Measurements from ENCODE around the gene CTNNA3.

GRCh38 chr10:65968871-65969270, 1727.1 kb downstream of the CTNNA3 start:
- TF ChIP-seq POLR2AphosphoS5 (IDR thresholded peaks at IDR 0.05): no peak
- TF ChIP-seq, protein P1, sequence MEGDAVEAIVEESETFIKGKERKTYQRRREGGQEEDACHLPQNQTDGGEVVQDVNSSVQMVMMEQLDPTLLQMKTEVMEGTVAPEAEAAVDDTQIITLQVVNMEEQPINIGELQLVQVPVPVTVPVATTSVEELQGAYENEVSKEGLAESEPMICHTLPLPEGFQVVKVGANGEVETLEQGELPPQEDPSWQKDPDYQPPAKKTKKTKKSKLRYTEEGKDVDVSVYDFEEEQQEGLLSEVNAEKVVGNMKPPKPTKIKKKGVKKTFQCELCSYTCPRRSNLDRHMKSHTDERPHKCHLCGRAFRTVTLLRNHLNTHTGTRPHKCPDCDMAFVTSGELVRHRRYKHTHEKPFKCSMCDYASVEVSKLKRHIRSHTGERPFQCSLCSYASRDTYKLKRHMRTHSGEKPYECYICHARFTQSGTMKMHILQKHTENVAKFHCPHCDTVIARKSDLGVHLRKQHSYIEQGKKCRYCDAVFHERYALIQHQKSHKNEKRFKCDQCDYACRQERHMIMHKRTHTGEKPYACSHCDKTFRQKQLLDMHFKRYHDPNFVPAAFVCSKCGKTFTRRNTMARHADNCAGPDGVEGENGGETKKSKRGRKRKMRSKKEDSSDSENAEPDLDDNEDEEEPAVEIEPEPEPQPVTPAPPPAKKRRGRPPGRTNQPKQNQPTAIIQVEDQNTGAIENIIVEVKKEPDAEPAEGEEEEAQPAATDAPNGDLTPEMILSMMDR (IDR thresholded peaks at IDR 0.05 in 8 of 11, conservative IDR thresholded peaks at IDR 0.05 in 3 of 11): no peak
- no peak for TF ChIP-seq POLR2A (IDR thresholded peaks at IDR 0.05)

Measured in spleen (tissue), 7 donors.